ENCODE measurements around the gene DPCD. TPM values are rescaled to one million over a fixed set of nuclear protein-coding genes. Genes with fewer than 3 reads are reported as not detected.

DPCD gene
- total RNA-seq, 1 donor = 46.3 TPM

GRCh38 chr10:101614663-101615524, 26.8 kb downstream of the DPCD start:
- DNase-seq (ENCODE audit: low read depth) = no peak
- no peak overlapping the region for H3K4me3 ChIP-seq (ENCODE audit: low read depth, low read length)
- TF ChIP-seq, protein P1, sequence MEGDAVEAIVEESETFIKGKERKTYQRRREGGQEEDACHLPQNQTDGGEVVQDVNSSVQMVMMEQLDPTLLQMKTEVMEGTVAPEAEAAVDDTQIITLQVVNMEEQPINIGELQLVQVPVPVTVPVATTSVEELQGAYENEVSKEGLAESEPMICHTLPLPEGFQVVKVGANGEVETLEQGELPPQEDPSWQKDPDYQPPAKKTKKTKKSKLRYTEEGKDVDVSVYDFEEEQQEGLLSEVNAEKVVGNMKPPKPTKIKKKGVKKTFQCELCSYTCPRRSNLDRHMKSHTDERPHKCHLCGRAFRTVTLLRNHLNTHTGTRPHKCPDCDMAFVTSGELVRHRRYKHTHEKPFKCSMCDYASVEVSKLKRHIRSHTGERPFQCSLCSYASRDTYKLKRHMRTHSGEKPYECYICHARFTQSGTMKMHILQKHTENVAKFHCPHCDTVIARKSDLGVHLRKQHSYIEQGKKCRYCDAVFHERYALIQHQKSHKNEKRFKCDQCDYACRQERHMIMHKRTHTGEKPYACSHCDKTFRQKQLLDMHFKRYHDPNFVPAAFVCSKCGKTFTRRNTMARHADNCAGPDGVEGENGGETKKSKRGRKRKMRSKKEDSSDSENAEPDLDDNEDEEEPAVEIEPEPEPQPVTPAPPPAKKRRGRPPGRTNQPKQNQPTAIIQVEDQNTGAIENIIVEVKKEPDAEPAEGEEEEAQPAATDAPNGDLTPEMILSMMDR (IDR thresholded peaks at IDR 0.05; ENCODE audit: insufficient read depth, low read length) = no peak

- TF ChIP-seq, protein P1 (IDR thresholded peaks at IDR 0.05; ENCODE audit: insufficient read depth, low read length) = no peak
- no peak for DNase-seq (ENCODE audit: low read depth)
- no peak overlapping the region for H3K4me3 ChIP-seq (ENCODE audit: low read depth, low read length)
Measured at GRCh38 chr10:101615525-101616116, 27.5 kb downstream of the DPCD start.

DNA sequence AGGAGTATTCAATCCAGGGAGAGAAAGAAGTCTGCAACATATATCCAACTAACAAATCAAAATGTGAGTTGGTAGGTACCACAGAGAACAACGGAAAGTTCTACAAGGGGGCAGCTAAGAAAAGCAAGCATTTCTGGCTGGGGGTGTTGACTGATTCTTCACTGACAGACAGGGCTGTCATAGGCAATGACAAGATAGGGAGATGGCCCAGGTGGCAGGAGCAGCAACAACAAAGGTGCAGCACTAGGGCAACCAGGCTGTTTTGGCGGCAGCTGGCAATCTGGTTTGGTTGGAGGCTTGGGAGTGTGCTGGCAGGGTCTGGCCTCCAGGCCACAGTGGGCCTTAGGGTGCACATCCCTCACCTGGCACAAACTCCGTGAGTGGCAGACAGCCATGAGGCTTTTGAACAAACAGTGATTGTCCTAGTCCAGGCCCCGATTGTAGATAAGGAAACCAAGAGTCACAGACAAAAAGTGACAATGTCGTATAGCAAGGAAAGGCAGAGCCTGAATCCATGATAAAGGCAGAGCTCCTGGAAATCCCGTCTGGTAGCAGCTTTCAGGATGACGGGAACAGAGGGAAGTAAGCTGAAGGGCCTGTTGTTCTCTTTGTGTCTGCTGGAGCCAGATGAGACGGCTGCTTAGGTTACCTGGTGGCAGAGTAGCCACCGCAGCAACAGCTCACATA, 28.4 kb downstream of the DPCD start:
- TF ChIP-seq, protein P1 (IDR thresholded peaks at IDR 0.05; ENCODE audit: insufficient read depth, low read length) = no peak
- no peak for DNase-seq (ENCODE audit: low read depth)

DNA sequence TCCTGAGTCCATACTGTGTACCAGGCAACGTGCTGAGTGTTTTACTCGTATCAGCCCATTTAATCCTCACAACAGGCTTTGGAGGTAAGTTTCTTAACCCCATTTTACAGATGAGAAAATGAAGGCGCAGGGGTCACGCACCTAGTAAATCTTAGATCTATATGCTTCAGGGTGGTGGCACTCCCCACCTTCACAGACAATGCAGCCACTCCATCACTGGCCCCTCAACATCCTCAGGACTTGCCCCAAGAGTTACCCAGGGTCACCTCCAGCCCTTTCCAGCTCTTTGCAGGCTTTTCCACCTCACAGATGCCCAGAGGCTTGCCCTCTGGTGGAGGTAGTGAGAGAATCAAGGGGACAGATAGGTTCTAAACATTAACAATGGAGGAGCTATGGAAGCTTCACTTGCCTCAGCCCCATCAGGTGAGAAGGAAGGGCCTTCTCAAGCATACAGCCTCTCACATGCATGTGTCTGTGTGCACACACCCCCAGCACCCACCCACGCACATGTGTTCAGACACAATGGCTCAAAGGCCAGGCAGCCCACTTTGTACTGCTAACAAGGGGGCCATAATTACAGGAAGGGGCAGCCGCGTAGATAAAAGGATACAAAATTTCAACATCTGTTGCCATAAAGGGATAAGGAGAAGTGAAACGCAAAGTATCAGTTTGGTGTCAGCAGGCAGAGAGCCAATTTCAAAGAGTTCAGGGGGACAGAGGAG, 29.1 kb downstream of the DPCD start:
- H3K4me3 ChIP-seq (ENCODE audit: low read depth, low read length) = no peak overlapping the region
- TF ChIP-seq, protein P1 (IDR thresholded peaks at IDR 0.05; ENCODE audit: insufficient read depth, low read length) = no peak
- DNase-seq (ENCODE audit: low read depth) = no peak

More for the DNA sequence above, 28.4 kb downstream of the DPCD start:
- no peak overlapping the region for H3K4me3 ChIP-seq (ENCODE audit: low read depth, low read length)

DNA sequence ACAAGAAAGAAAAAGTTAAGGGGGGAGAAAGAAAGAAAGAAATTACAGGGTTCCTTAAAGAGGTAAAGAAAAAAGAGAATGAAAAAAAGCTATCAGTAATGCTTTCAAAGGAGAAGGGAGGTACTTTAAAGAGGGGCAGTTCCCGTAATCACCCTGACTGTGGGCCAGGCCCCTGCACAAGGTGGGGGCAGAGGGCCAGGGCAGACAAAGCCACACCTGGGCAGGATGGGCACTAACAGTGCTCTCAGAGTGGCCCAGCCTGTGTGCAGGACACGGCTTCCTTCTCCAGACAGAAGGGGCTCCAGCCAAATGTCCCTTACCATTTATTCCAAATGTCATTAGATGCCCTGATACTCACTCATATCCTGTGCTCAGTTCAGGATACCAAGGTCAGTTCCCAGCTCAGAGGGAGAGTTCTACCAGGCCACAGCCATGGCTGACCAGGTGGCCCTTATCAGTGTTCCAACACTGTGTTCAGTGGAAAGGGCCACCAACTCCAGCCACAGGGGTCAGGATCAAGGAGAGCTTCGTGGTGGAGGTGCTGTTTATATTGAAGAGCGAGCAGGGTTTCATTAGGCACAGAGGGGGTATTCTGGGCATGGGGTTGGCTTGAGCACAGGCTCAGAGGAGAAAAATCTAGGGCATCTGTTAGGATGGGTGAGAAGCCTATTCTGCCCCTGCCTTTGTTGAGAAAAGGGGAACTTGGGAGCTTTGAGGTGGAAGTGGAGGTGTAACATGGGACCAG, 29.9 kb downstream of the DPCD start:
- no peak for DNase-seq (ENCODE audit: low read depth)
- no peak overlapping the region for H3K4me3 ChIP-seq (ENCODE audit: low read depth, low read length)
- TF ChIP-seq, protein P1 (IDR thresholded peaks at IDR 0.05; ENCODE audit: insufficient read depth, low read length) = no peak

DNA sequence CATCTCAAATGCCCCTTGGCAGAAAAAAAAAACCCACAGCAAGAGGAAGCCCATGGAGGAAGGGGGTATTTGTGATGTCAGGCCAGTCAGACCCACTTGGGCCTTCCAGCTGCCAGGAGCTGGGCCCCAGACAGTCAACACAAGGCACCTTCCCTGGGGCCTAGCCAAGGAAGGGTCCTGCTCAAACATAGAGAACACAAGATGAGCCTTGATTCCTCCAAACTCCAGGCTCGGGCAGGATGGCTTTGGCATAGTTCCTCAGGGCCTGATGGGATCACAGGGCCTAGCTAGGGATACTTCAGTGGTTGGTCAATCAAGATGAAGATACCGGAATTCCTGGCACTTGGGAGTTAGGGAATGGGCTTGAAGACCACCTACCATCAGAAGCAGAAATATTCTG, 30.8 kb downstream of the DPCD start:
- H3K4me3 ChIP-seq (ENCODE audit: low read depth, low read length) = no peak overlapping the region
- DNase-seq (ENCODE audit: low read depth) = no peak
- TF ChIP-seq, protein P1 (IDR thresholded peaks at IDR 0.05; ENCODE audit: insufficient read depth, low read length) = no peak
